GM23248 (cell line): Measurements from ENCODE around the gene FAM131C. TPM values are rescaled to one million over a fixed set of nuclear protein-coding genes. Genes with fewer than 3 reads are reported as not detected.

Experiments used
- DNase-seq: peaks from one replicate; pipeline ENCODE4 v3.0.0-alpha.2; 2015
- H2AFZ ChIP-seq: fragments of 200-600 bp; sonication (generic); 2 replicates; pipeline ENCODE4 v1.6.1; 2016; ENCODE audit warnings: antibody characterized with exemption
- H3F3A ChIP-seq: fragments of 200-600 bp; sonication (generic); 2 replicates; pipeline ENCODE4 v1.6.1; 2016; ENCODE audit warnings: mild to moderate bottlenecking, antibody characterized with exemption, mixed run types; ENCODE audit not compliant: insufficient read depth
- H3K27ac ChIP-seq: fragments of 200-600 bp; sonication (generic); 2 replicates; pipeline ENCODE4 v1.5.1; 2016; ENCODE audit warnings: mild to moderate bottlenecking
- H3K27me3 ChIP-seq: fragments of 200-600 bp; sonication (generic); replicated peaks from 2 replicates; pipeline ENCODE4 v1.6.1; 2016; ENCODE audit warnings: mild to moderate bottlenecking; ENCODE audit not compliant: insufficient read depth
- H3K36me3 ChIP-seq: fragments of 200-600 bp; sonication (generic); 2 replicates; pipeline ENCODE4 v1.6.1; 2016; ENCODE audit warnings: low read depth, mild to moderate bottlenecking
- H3K4me1 ChIP-seq: fragments of 200-600 bp; sonication (generic); 2 replicates; pipeline ENCODE4 v1.6.1; 2016; ENCODE audit warnings: mild to moderate bottlenecking; ENCODE audit not compliant: insufficient read depth
- H3K4me2 ChIP-seq: fragments of 200-600 bp; sonication (generic); one replicate; pipeline ENCODE4 v1.6.1; 2016; ENCODE audit warnings: mild to moderate bottlenecking; ENCODE audit not compliant: unreplicated experiment
- H3K4me3 ChIP-seq: fragments of 200-600 bp; sonication (generic); 2 replicates; pipeline ENCODE4 v1.5.1; 2016; ENCODE audit warnings: mild to moderate bottlenecking
- H3K79me2 ChIP-seq: fragments of 200-600 bp; sonication (generic); 2 replicates; pipeline ENCODE4 v1.6.1; 2016; ENCODE audit warnings: mild to moderate bottlenecking; ENCODE audit not compliant: insufficient read depth
- H3K9ac ChIP-seq: fragments of 200-600 bp; sonication (generic); 2 replicates; pipeline ENCODE4 v1.6.1; 2016; ENCODE audit warnings: mild to moderate bottlenecking
- H3K9me2 ChIP-seq: fragments of 200-600 bp; sonication (generic); 2 replicates; pipeline ENCODE4 v1.6.1; 2016; ENCODE audit warnings: mixed run types, mild to moderate bottlenecking, moderate library complexity; ENCODE audit not compliant: insufficient read depth
- H3K9me3 ChIP-seq: fragments of 200-600 bp; sonication (generic); one replicate; pipeline ENCODE4 v1.6.1; 2017; ENCODE audit warnings: low read depth
- H4K20me1 ChIP-seq: fragments of 200-600 bp; sonication (generic); 2 replicates; pipeline ENCODE4 v1.6.0; 2016; ENCODE audit not compliant: insufficient read depth
- EZH2 ChIP-seq: fragments of 200-600 bp; sonication (generic); IDR thresholded peaks from 2 replicates; pipeline ENCODE4 v1.6.1; 2018; ENCODE audit warnings: antibody characterized with exemption, mild to moderate bottlenecking; ENCODE audit not compliant: insufficient read depth, poor library complexity, severe bottlenecking
- EZH2phosphoT487 ChIP-seq: fragments of 200-600 bp; sonication (generic); IDR thresholded peaks from 2 replicates; pipeline ENCODE4 v1.6.1; 2018; ENCODE audit warnings: antibody characterized with exemption, moderate library complexity, mild to moderate bottlenecking, low read depth; ENCODE audit not compliant: insufficient read depth
- WGBS, 2 experiments: methylation state at CpG; one replicate each; pipeline ENCODE4 v1.1.6; 2015 to 2017; ENCODE audit warnings: low lambda C conversion rate in 2 of 2, low coverage in 1 of 2; ENCODE audit errors: missing lambda C conversion rate in 2 of 2; 5-methylcytosine and 5-hydroxymethylcytosine counted together
- in situ Hi-C: fragments of 300-500 bp; cut with MboI; formaldehyde crosslinking; loops from 2 replicates; pipeline ENCODE4 v1.15.0; 2020
- polyA plus RNA-seq: library from polyadenylated mRNA; unstranded; fragments of >200 nt; fragmentation: Nextera tagmentation; extraction: Ambion mirVana; gene quantifications from 2 replicates; pipeline ENCODE4 v1.2.1, GENCODE V29; 2016
- total RNA-seq: library from RNA; depleted of rRNA; stranded (reverse); fragments of >200 nt; shearing (Covaris generic); gene quantifications from 2 replicates; pipeline ENCODE4 v1.2.3, GENCODE V29; 2014

FAM131C gene
- total and polyA plus RNA-seq, 2 experiments from 2014 or later: 0.97 to 1.3 TPM

- Histone ChIP-seq H3K9ac (no peak overlapping the region), H3K9me2 (no peaks in the 10 kb centered on the region), H3K9me3 (no peaks in the 10 kb centered on the region), H3K4me3 (no peak overlapping the region), H3K27ac (no peak overlapping the region), H3K27me3 (no peaks in the 10 kb centered on the region), H3K4me1 (peaks cover 30% of the 10 kb centered on the region), H4K20me1 (no peaks in the 10 kb centered on the region), H3F3A (peaks cover 11% of the 10 kb centered on the region), H2AFZ (no peak overlapping the region), H3K4me2 (peak overlapping the region; percentile 11), H3K79me2 (no peaks in the 10 kb centered on the region), H3K36me3 (no peaks in the 10 kb centered on the region)
- TF ChIP-seq EZH2phosphoT487 (no peak), EZH2 (no peak)
- in situ Hi-C loops: no loop called here
- WGBS, 2 experiments: 46 to 59% methylated on average over 6 of the region's 6 CpGs
- DNase-seq: peak; percentile 88
Measured at GRCh38 chr1:16117369-16117768, 43.9 kb upstream of the FAM131C start.

GRCh38 chr1:16116625-16117024, 43.2 kb upstream of the FAM131C start:
- in situ Hi-C loops: no loop called here
- no peaks in the 10 kb centered on the region for H3K36me3 ChIP-seq
- H3K9me2 ChIP-seq: no peaks in the 10 kb centered on the region
- H2AFZ ChIP-seq: no peak overlapping the region
- peaks cover 30% of the 10 kb centered on the region for H3K4me1 ChIP-seq
- no peak for DNase-seq
- WGBS, 2 experiments: 93 to 95% methylated on average over 8 of the region's 8 CpGs
- H3K4me3 ChIP-seq: no peak overlapping the region
- no peaks in the 10 kb centered on the region for H3K79me2 ChIP-seq
- peaks cover 4% of the 10 kb centered on the region; the same call in 1 of the 2 replicates for H3F3A ChIP-seq
- H4K20me1 ChIP-seq: no peaks in the 10 kb centered on the region
- no peak for TF ChIP-seq EZH2
- no peak for TF ChIP-seq EZH2phosphoT487
- no peaks in the 10 kb centered on the region for H3K27me3 ChIP-seq
- no peak overlapping the region for H3K27ac ChIP-seq
- H3K9ac ChIP-seq: no peak overlapping the region
- H3K4me2 ChIP-seq: no peak overlapping the region
- H3K9me3 ChIP-seq: no peaks in the 10 kb centered on the region

DNA sequence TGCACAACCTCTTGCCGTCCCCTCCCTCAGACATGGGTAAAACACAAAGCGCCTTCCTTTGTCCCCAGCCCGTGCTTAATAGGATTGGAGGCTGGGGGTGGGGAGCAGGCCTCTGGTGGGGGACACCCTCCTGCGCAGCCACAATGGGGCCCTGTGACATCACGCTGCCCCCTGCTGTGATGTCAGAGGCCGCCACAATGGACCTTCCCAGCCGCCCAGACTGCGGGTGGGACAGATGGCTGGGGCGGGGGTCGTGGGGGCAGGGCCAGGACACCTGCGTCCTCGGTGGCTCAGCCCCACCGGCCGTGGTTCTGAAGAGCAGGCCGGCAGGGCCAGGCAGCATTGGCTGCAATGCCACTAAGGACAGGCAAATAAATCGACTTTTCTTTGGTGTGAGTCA, 42.6 kb upstream of the FAM131C start:
- H2AFZ ChIP-seq: no peak overlapping the region
- no peak for TF ChIP-seq EZH2
- no peak for TF ChIP-seq EZH2phosphoT487
- 73 to 77% methylated on average over 15 to 16 of the region's 16 CpGs for WGBS, 2 experiments
- H3K9ac ChIP-seq: no peak overlapping the region
- no peaks in the 10 kb centered on the region for H3K9me3 ChIP-seq
- DNase-seq: no peak
- H3K27me3 ChIP-seq: no peaks in the 10 kb centered on the region
- H3K36me3 ChIP-seq: no peaks in the 10 kb centered on the region
- H3F3A ChIP-seq: peaks cover 4% of the 10 kb centered on the region; the same call in 1 of the 2 replicates
- no peak overlapping the region for H3K4me3 ChIP-seq
- no peaks in the 10 kb centered on the region for H3K9me2 ChIP-seq
- H3K4me2 ChIP-seq: no peak overlapping the region
- in situ Hi-C loops: no loop called here
- H4K20me1 ChIP-seq: no peaks in the 10 kb centered on the region
- no peaks in the 10 kb centered on the region for H3K79me2 ChIP-seq
- peaks cover 29% of the 10 kb centered on the region for H3K4me1 ChIP-seq
- no peak overlapping the region for H3K27ac ChIP-seq

GRCh38 chr1:16115468-16115983, 42.1 kb upstream of the FAM131C start:
- no peaks in the 10 kb centered on the region for H3K9me2 ChIP-seq
- 64 to 76% methylated on average over 5 to 6 of the region's 6 CpGs for WGBS, 2 experiments
- no peak overlapping the region for H3K4me3 ChIP-seq
- H3F3A ChIP-seq: peaks cover 4% of the 10 kb centered on the region; the same call in 1 of the 2 replicates
- no peak overlapping the region for H2AFZ ChIP-seq
- H3K9me3 ChIP-seq: no peaks in the 10 kb centered on the region
- H3K4me2 ChIP-seq: no peak overlapping the region
- no peaks in the 10 kb centered on the region for H3K79me2 ChIP-seq
- in situ Hi-C loops: no loop called here
- no peak for DNase-seq
- no peaks in the 10 kb centered on the region for H4K20me1 ChIP-seq
- TF ChIP-seq EZH2 (no peak), EZH2phosphoT487 (no peak)
- no peaks in the 10 kb centered on the region for H3K27me3 ChIP-seq
- peaks cover 29% of the 10 kb centered on the region for H3K4me1 ChIP-seq
- no peak overlapping the region for H3K9ac ChIP-seq
- H3K36me3 ChIP-seq: no peaks in the 10 kb centered on the region
- H3K27ac ChIP-seq: no peak overlapping the region
